Activated CD8-positive, alpha-beta memory T cell treated with anti-CD3 and anti-CD28 coated beads, Interleukin-2, amount 10 ng/mL, durations not matched to agents 7 days and 5 days (primary cell): ENCODE data around the gene ADCY9. TPM values are rescaled to one million over a fixed set of nuclear protein-coding genes. Genes with fewer than 3 reads are reported as not detected.
A peak's percentile ranks its signal among the peaks of the same experiment; 100 is the strongest.

Experiments
- ATAC-seq: fragments of 150-1000 bp; cut with Tn5 transposase; one replicate; pipeline ENCODE4 v1.10.0; 2021; ENCODE audit warnings: moderate library complexity
- CTCF ChIA-PET: fragments of 350-600 bp; sonication (Branson Sonifier 250); formaldehyde crosslinking; loops from one replicate; lab custom pipeline; 2021; ENCODE audit warnings: antibody characterized with exemption; lab: Charles Lee
- DNase-seq: peaks from one replicate; pipeline ENCODE4 v3.0.0-alpha.2; 2020
- H3K27ac Mint-ChIP-seq: one replicate; pipeline ENCODE4 v1.8.0; 2021; ENCODE audit warnings: mild to moderate bottlenecking, mixed read lengths
- H3K27me3 Mint-ChIP-seq: one replicate; pipeline ENCODE4 v1.8.0; 2021; ENCODE audit warnings: mixed read lengths
- H3K36me3 Mint-ChIP-seq: one replicate; pipeline ENCODE4 v1.8.0; 2021; ENCODE audit warnings: mild to moderate bottlenecking, mixed read lengths
- H3K4me1 Mint-ChIP-seq: one replicate; pipeline ENCODE4 v1.8.0; 2021; ENCODE audit warnings: mixed read lengths
- H3K4me3 Mint-ChIP-seq: one replicate; pipeline ENCODE4 v1.8.0; 2021; ENCODE audit warnings: mild to moderate bottlenecking, moderate library complexity, mixed read lengths
- H3K9me3 Mint-ChIP-seq: one replicate; pipeline ENCODE4 v1.8.0; 2022; ENCODE audit warnings: low read depth, mixed read lengths
- total RNA-seq, 2 experiments: library from RNA; stranded (reverse); gene quantifications; one replicate each; pipeline ENCODE4 v1.2.3, GENCODE V29; 2021

The ADCY9 gene
- total RNA-seq, 2 experiments from 2014 or later: 8.6 to 11.0 TPM

- H3K9me3 Mint-ChIP-seq: no peaks in the 10 kb centered on the region
- DNase-seq (no peak), ATAC-seq (no peak)
- peaks cover 8% of the 10 kb centered on the region for H3K27me3 Mint-ChIP-seq
- CTCF ChIA-PET: no interaction called here
- H3K36me3 Mint-ChIP-seq: peaks cover 7% of the 10 kb centered on the region
- H3K4me1 Mint-ChIP-seq: peaks cover 26% of the 10 kb centered on the region
- no peak overlapping the region for H3K4me3 Mint-ChIP-seq
- H3K27ac Mint-ChIP-seq: no peak overlapping the region
These were observed 23.7 kb upstream of the ADCY9 start for GRCh38 chr16:4139968-4140367.

GRCh38 chr16:4138713-4139112 lies 22.5 kb upstream of the ADCY9 start:
- ATAC-seq (no peak), DNase-seq (no peak)
- CTCF ChIA-PET: no interaction called here
- Mint-ChIP-seq H3K27me3 (peaks cover 8% of the 10 kb centered on the region), H3K9me3 (no peaks in the 10 kb centered on the region), H3K36me3 (peaks cover 7% of the 10 kb centered on the region), H3K4me3 (no peak overlapping the region), H3K27ac (no peak overlapping the region), H3K4me1 (peaks cover 26% of the 10 kb centered on the region)

- Mint-ChIP-seq H3K4me1 (peaks cover 19% of the 10 kb centered on the region), H3K27ac (no peak overlapping the region), H3K4me3 (no peak overlapping the region), H3K9me3 (no peaks in the 10 kb centered on the region), H3K27me3 (peaks cover 8% of the 10 kb centered on the region), H3K36me3 (peaks cover 7% of the 10 kb centered on the region)
- ATAC-seq (no peak), DNase-seq (no peak)
- CTCF ChIA-PET: no interaction called here
These were observed 21.2 kb upstream of the ADCY9 start for GRCh38 chr16:4137438-4137837.

- H3K27me3 Mint-ChIP-seq: peaks cover 15% of the 10 kb centered on the region
- H3K27ac Mint-ChIP-seq: no peak overlapping the region
- H3K36me3 Mint-ChIP-seq: peaks cover 7% of the 10 kb centered on the region
- DNase-seq (no peak), ATAC-seq (no peak)
- CTCF ChIA-PET: no interaction called here
- no peak overlapping the region for H3K4me3 Mint-ChIP-seq
- H3K4me1 Mint-ChIP-seq: peaks cover 8% of the 10 kb centered on the region
- H3K9me3 Mint-ChIP-seq: no peaks in the 10 kb centered on the region
These were observed 20.1 kb upstream of the ADCY9 start for GRCh38 chr16:4136229-4136813.

GRCh38 chr16:4135537-4135936 lies 19.3 kb upstream of the ADCY9 start:
- CTCF ChIA-PET: no interaction called here
- peaks cover 4% of the 10 kb centered on the region for H3K4me1 Mint-ChIP-seq
- H3K27me3 Mint-ChIP-seq: peaks cover 17% of the 10 kb centered on the region
- no peak for ATAC-seq
- H3K4me3 Mint-ChIP-seq: no peak overlapping the region
- H3K9me3 Mint-ChIP-seq: no peaks in the 10 kb centered on the region
- DNase-seq: no peak
- peaks cover 4% of the 10 kb centered on the region for H3K36me3 Mint-ChIP-seq
- no peak overlapping the region for H3K27ac Mint-ChIP-seq

- ATAC-seq (no peak), DNase-seq (no peak)
- H3K27me3 Mint-ChIP-seq: peaks cover 24% of the 10 kb centered on the region
- H3K27ac Mint-ChIP-seq: no peak overlapping the region
- CTCF ChIA-PET: no interaction called here
- no peaks in the 10 kb centered on the region for H3K9me3 Mint-ChIP-seq
- H3K4me1 Mint-ChIP-seq: peaks cover 2% of the 10 kb centered on the region
- H3K36me3 Mint-ChIP-seq: peaks cover under 1% of the 10 kb centered on the region
- no peak overlapping the region for H3K4me3 Mint-ChIP-seq
These were observed 17.7 kb upstream of the ADCY9 start for GRCh38 chr16:4133897-4134372.

- no peak for ATAC-seq
- CTCF ChIA-PET: no interaction called here
These were observed 15.4 kb upstream of the ADCY9 start for GRCh38 chr16:4131621-4132020.

GRCh38 chr16:4124535-4125294 lies 8.5 kb upstream of the ADCY9 start:
- CTCF ChIA-PET: no interaction called here
- Mint-ChIP-seq H3K4me3 (no peak overlapping the region), H3K27me3 (peaks cover 30% of the 10 kb centered on the region), H3K4me1 (no peaks in the 10 kb centered on the region), H3K36me3 (no peaks in the 10 kb centered on the region), H3K27ac (no peak overlapping the region), H3K9me3 (no peaks in the 10 kb centered on the region)
- no peak for DNase-seq
- ATAC-seq: no peak

More at GRCh38 chr16:4131621-4132020, 15.4 kb upstream of the ADCY9 start:
- H3K36me3 Mint-ChIP-seq: no peaks in the 10 kb centered on the region
- no peaks in the 10 kb centered on the region for H3K4me1 Mint-ChIP-seq
- H3K4me3 Mint-ChIP-seq: no peak overlapping the region
- peaks cover 16% of the 10 kb centered on the region for H3K27me3 Mint-ChIP-seq
- DNase-seq: no peak
- H3K9me3 Mint-ChIP-seq: no peaks in the 10 kb centered on the region
- H3K27ac Mint-ChIP-seq: no peak overlapping the region

GRCh38 chr16:4123616-4124300 lies 7.5 kb upstream of the ADCY9 start:
- H3K4me1 Mint-ChIP-seq: no peaks in the 10 kb centered on the region
- no peak overlapping the region for H3K4me3 Mint-ChIP-seq
- ATAC-seq: no peak
- no peaks in the 10 kb centered on the region for H3K9me3 Mint-ChIP-seq
- no peak overlapping the region for H3K27ac Mint-ChIP-seq
- DNase-seq: no peak
- H3K27me3 Mint-ChIP-seq: peaks cover 30% of the 10 kb centered on the region
- CTCF ChIA-PET: no interaction called here
- no peaks in the 10 kb centered on the region for H3K36me3 Mint-ChIP-seq

GRCh38 chr16:4120176-4120575 lies 3.9 kb upstream of the ADCY9 start:
- DNase-seq (no peak), ATAC-seq (no peak)
- Mint-ChIP-seq H3K9me3 (no peaks in the 10 kb centered on the region), H3K27ac (no peak overlapping the region), H3K4me3 (no peak overlapping the region), H3K27me3 (peaks cover 28% of the 10 kb centered on the region), H3K36me3 (no peaks in the 10 kb centered on the region), H3K4me1 (peaks cover 7% of the 10 kb centered on the region)
- CTCF ChIA-PET: interaction anchor here (0.6 kb wide), 1 partner anchor 186 kb away, joined by 3 read pairs; no protein-coding TSS in a partner anchor

- peaks cover 5% of the 10 kb centered on the region for H3K36me3 Mint-ChIP-seq
- ATAC-seq: no peak
- H3K9me3 Mint-ChIP-seq: no peaks in the 10 kb centered on the region
- H3K27me3 Mint-ChIP-seq: peaks cover 17% of the 10 kb centered on the region
- H3K4me1 Mint-ChIP-seq: peaks cover 32% of the 10 kb centered on the region
- H3K27ac Mint-ChIP-seq: peak overlapping the region; percentile 77
- CTCF ChIA-PET: interaction anchor here (4.0 kb wide), 1 partner anchor 137 kb away, joined by 23 read pairs; no protein-coding TSS in a partner anchor
- no peak for DNase-seq
- H3K4me3 Mint-ChIP-seq: peak overlapping the region; percentile 79
These were observed 972 bp upstream of the ADCY9 start for GRCh38 chr16:4117250-4117578.

- DNase-seq (no peak), ATAC-seq (peak; percentile 34)
- Mint-ChIP-seq H3K4me3 (peak overlapping the region; percentile 71), H3K4me1 (peaks cover 41% of the 10 kb centered on the region), H3K27me3 (peaks cover 17% of the 10 kb centered on the region), H3K36me3 (peaks cover 8% of the 10 kb centered on the region), H3K9me3 (no peaks in the 10 kb centered on the region), H3K27ac (no peak overlapping the region)
- CTCF ChIA-PET: interaction anchor here (1.1 to 4.0 kb wide), 5 partner anchors 33 to 391 kb away, joined by 3 to 23 read pairs (median 3); partner anchors contain the start of gene TFAP4
These were observed 308 bp downstream of the ADCY9 start for GRCh38 chr16:4115949-4116318.

- H3K27ac Mint-ChIP-seq: peak overlapping the region; percentile 28
- H3K4me1 Mint-ChIP-seq: peaks cover 41% of the 10 kb centered on the region
- CTCF ChIA-PET: interaction anchor here (1.1 to 4.0 kb wide), 5 partner anchors 33 to 391 kb away, joined by 3 to 23 read pairs (median 3); partner anchors contain the start of gene TFAP4
- peak overlapping the region; percentile 71 for H3K4me3 Mint-ChIP-seq
- no peaks in the 10 kb centered on the region for H3K9me3 Mint-ChIP-seq
- H3K27me3 Mint-ChIP-seq: peaks cover 14% of the 10 kb centered on the region
- DNase-seq (peak; percentile 64), ATAC-seq (peak; percentile 39)
- peaks cover 8% of the 10 kb centered on the region for H3K36me3 Mint-ChIP-seq
These were observed 863 bp downstream of the ADCY9 start for GRCh38 chr16:4115209-4115948.
